Caco-2 (cell line): Measurements from ENCODE around the gene ADAT2. TPM values are rescaled to one million over a fixed set of nuclear protein-coding genes. Genes with fewer than 3 reads are reported as not detected.

ENCODE experiments used
- BruUV-seq: library from RNA; stranded (reverse); fragments of 400-500 nt; replicated peaks from 2 replicates; lab custom pipeline; 2021; lab: Mats Ljungman, UMichigan
- CTCF ChIA-PET: fragments of 300-600 bp; sonication (Branson Sonifier 250); formaldehyde crosslinking; loops from one replicate; lab custom pipeline; 2022; ENCODE audit warnings: antibody characterized with exemption; lab: Charles Lee
- POLR2A ChIA-PET: fragments of 300-600 bp; sonication (Branson Sonifier 250); formaldehyde crosslinking; loops from one replicate; lab custom pipeline; 2022; ENCODE audit warnings: antibody characterized with exemption; lab: Charles Lee
- DNase-seq, 2 experiments: peaks; one replicate each; pipeline versions ENCODE4 v3.0.0 to v3.0.0-alpha.2; 2020 to 2022
- H3K27me3 ChIP-seq: replicated peaks from 2 replicates; pipeline ENCODE4 v1.6.0; 2011; ENCODE audit warnings: low read length; ENCODE audit not compliant: control insufficient read depth, insufficient read depth
- H3K36me3 ChIP-seq: 2 replicates; pipeline ENCODE4 v1.5.1; 2011; ENCODE audit warnings: low read length; ENCODE audit not compliant: control insufficient read depth, insufficient read depth
- H3K4me1 ChIP-seq: fragments of 250-450 bp; sonication (Bioruptor Pico); 2 replicates; pipeline ENCODE4 v1.5.1; 2020; ENCODE audit warnings: mild to moderate bottlenecking
- H3K4me3 ChIP-seq: 2 replicates; pipeline ENCODE4 v1.5.1; 2011; ENCODE audit warnings: low read depth, mild to moderate bottlenecking, control low read depth, low read length
- H3K9me3 ChIP-seq: fragments of 250-450 bp; sonication (Bioruptor Pico); 2 replicates; pipeline ENCODE4 v1.5.1; 2020; ENCODE audit warnings: mild to moderate bottlenecking, moderate library complexity
- H3K27ac Mint-ChIP-seq: one replicate; pipeline ENCODE4 v1.8.0; 2022; ENCODE audit warnings: mixed read lengths; ENCODE audit not compliant: unreplicated experiment
- H3K27me3 Mint-ChIP-seq: one replicate; pipeline ENCODE4 v1.8.0; 2022; ENCODE audit warnings: mixed read lengths; ENCODE audit not compliant: insufficient read depth, unreplicated experiment
- H3K36me3 Mint-ChIP-seq: one replicate; pipeline ENCODE4 v1.8.0; 2022; ENCODE audit warnings: mild to moderate bottlenecking, mixed read lengths; ENCODE audit not compliant: insufficient read depth, unreplicated experiment
- H3K4me1 Mint-ChIP-seq: one replicate; pipeline ENCODE4 v1.8.0; 2022; ENCODE audit warnings: low read depth, mixed read lengths; ENCODE audit not compliant: unreplicated experiment
- H3K4me3 Mint-ChIP-seq: one replicate; pipeline ENCODE4 v1.8.0; 2022; ENCODE audit warnings: mild to moderate bottlenecking, moderate library complexity, mixed read lengths; ENCODE audit not compliant: unreplicated experiment
- H3K9me3 Mint-ChIP-seq: one replicate; pipeline ENCODE4 v1.8.0; 2022; ENCODE audit warnings: mixed read lengths; ENCODE audit not compliant: unreplicated experiment
- CTCF ChIP-seq, 2 experiments: fragments of 200-600 bp in 1 of 2; IDR thresholded peaks; 1 replicate in 1 of 2; 2 replicates in 1 of 2; pipeline versions ENCODE4 v1.5.1 to v1.8.0; 2011 to 2022; ENCODE audit warnings: antibody characterized with exemption in 1 of 2, control low read depth in 1 of 2, inconsistent platforms in 1 of 2, low read depth in 1 of 2, low read length in 1 of 2, mild to moderate bottlenecking in 1 of 2, moderate library complexity in 1 of 2; ENCODE audit not compliant: insufficient read depth in 1 of 2, severe bottlenecking in 1 of 2, unreplicated experiment in 1 of 2
- intact Hi-C: fragments of 100-400 bp; cut with micrococcal nuclease; formaldehyde crosslinking; loops from one replicate; pipeline ENCODE4 v1.10.0; 2022; ENCODE audit not compliant: unreplicated experiment
- total RNA-seq: library from RNA; stranded (reverse); gene quantifications from 2 replicates; pipeline ENCODE4 v1.2.3, GENCODE V29; 2022

ADAT2 gene
- total RNA-seq, 1 experiment from 2014 or later = 12.7 TPM

DNA sequence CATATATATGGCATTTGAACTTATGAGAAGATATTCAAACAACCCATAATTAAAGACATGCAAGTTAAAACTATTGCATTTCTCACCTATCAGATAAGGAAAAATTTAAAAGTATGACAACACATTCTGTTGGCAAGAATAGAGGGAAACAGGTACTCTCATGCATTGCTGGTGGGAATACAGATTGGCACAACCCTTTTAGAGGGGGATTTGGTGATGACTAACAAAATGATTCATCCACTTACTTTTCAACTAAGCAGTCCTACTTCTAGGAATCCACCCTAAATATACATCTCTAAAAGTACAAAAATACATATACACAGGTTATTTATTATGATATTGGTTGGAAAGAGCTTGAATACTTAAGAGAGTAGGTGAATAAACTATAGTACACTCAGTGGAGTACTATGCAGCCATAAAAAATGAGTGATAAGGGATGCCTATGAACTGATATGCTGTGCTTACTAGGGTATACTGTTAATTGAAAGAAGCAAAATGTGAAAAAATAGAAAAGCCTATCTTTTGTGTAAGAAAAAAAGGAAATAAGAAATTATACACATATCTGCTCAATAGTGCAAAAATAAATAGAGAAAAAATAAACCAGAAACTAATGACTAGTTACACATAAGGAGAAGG lies 42.2 kb downstream of the ADAT2 start:
- Histone ChIP-seq H3K27me3 (no peaks in the 10 kb centered on the region), H3K9me3 (no peaks in the 10 kb centered on the region; the same call in 1 of the 2 replicates), H3K36me3 (no peaks in the 10 kb centered on the region; the same call in 1 of the 2 replicates), H3K4me1 (peaks cover 41% of the 10 kb centered on the region), H3K4me3 (no peak overlapping the region)
- H3K4me1 Mint-ChIP-seq = peaks cover 19% of the 10 kb centered on the region
- H3K36me3 Mint-ChIP-seq = peaks cover 5% of the 10 kb centered on the region
- no TSS peak for BruUV-seq
- no peaks in the 10 kb centered on the region for H3K27me3 Mint-ChIP-seq
- no peak for TF ChIP-seq CTCF (IDR thresholded peaks at IDR 0.05; ENCODE audit: insufficient read depth in 1 of 2, low read depth in 1 of 2, low read length in 1 of 2, severe bottlenecking in 1 of 2, unreplicated experiment in 1 of 2)
- intact Hi-C loops = no loop called here
- ChIA-PET CTCF (no interaction called here), POLR2A (no interaction called here)
- H3K4me3 Mint-ChIP-seq = no peak overlapping the region
- peaks cover 22% of the 10 kb centered on the region for H3K9me3 Mint-ChIP-seq
- DNase-seq = no peak
- peak overlapping the region; percentile 55 for H3K27ac Mint-ChIP-seq

- Mint-ChIP-seq H3K27ac (no peak overlapping the region), H3K4me3 (no peak overlapping the region), H3K4me1 (peaks cover 3% of the 10 kb centered on the region), H3K9me3 (peaks cover 11% of the 10 kb centered on the region), H3K36me3 (peaks cover 5% of the 10 kb centered on the region), H3K27me3 (no peaks in the 10 kb centered on the region)
- POLR2A ChIA-PET = no interaction called here
- H3K36me3 ChIP-seq = no peaks in the 10 kb centered on the region; the same call in 1 of the 2 replicates
- no TSS peak for BruUV-seq
- no peaks in the 10 kb centered on the region for H3K27me3 ChIP-seq
- no peak for DNase-seq
- intact Hi-C loops = no loop called here
- CTCF ChIA-PET = no interaction called here
- H3K9me3 ChIP-seq = no peaks in the 10 kb centered on the region; the same call in 1 of the 2 replicates
- H3K4me3 ChIP-seq = no peak overlapping the region
- peaks cover 25% of the 10 kb centered on the region for H3K4me1 ChIP-seq
- no peak for TF ChIP-seq CTCF (IDR thresholded peaks at IDR 0.05; ENCODE audit: insufficient read depth in 1 of 2, low read depth in 1 of 2, low read length in 1 of 2, severe bottlenecking in 1 of 2, unreplicated experiment in 1 of 2)
Measured at GRCh38 chr6:143406673-143407072, 43.8 kb downstream of the ADAT2 start.

GRCh38 chr6:143405373-143406154 lies 44.9 kb downstream of the ADAT2 start:
- Mint-ChIP-seq H3K9me3 (peaks cover 11% of the 10 kb centered on the region), H3K4me1 (no peaks in the 10 kb centered on the region), H3K4me3 (no peak overlapping the region), H3K27ac (no peak overlapping the region), H3K36me3 (peaks cover 4% of the 10 kb centered on the region), H3K27me3 (no peaks in the 10 kb centered on the region)
- CTCF ChIA-PET = no interaction called here
- Histone ChIP-seq H3K36me3 (no peaks in the 10 kb centered on the region), H3K4me3 (no peak overlapping the region), H3K4me1 (peaks cover 14% of the 10 kb centered on the region), H3K9me3 (no peaks in the 10 kb centered on the region; the same call in 1 of the 2 replicates), H3K27me3 (no peaks in the 10 kb centered on the region)
- TF ChIP-seq CTCF (IDR thresholded peaks at IDR 0.05; ENCODE audit: insufficient read depth in 1 of 2, low read depth in 1 of 2, low read length in 1 of 2, severe bottlenecking in 1 of 2, unreplicated experiment in 1 of 2) = no peak
- no peak for DNase-seq
- POLR2A ChIA-PET = no interaction called here
- intact Hi-C loops = no loop called here
- BruUV-seq = no TSS peak
